PC-3 (cell line): Measurements from ENCODE around the gene TCEA2. TPM values are rescaled to one million over a fixed set of nuclear protein-coding genes. Genes with fewer than 3 reads are reported as not detected.

Experiments
- ATAC-seq: fragments of 200-7000 bp; cut with Tn5 transposase; 2 replicates; pipeline ENCODE4 v1.9.1; 2020; ENCODE audit warnings: mild to moderate bottlenecking, moderate library complexity
- BruUV-seq: library from RNA; stranded (reverse); fragments of 400-500 nt; replicated peaks from 2 replicates; lab custom pipeline; 2021; lab: Mats Ljungman, UMichigan
- CTCF ChIA-PET: fragments of 300-600 bp; sonication (Branson Sonifier 250); formaldehyde crosslinking; loops from one replicate; lab custom pipeline; 2022; ENCODE audit warnings: antibody characterized with exemption; lab: Charles Lee
- POLR2A ChIA-PET: fragments of 300-600 bp; sonication (Branson Sonifier 250); formaldehyde crosslinking; loops from one replicate; lab custom pipeline; 2022; ENCODE audit warnings: antibody characterized with exemption; ENCODE audit not compliant: unreplicated experiment; lab: Charles Lee
- DNase-seq: peaks from one replicate; pipeline ENCODE4 v3.0.0-alpha.2; 2015
- H2AFZ ChIP-seq: fragments of 300-600 bp; sonication (generic); 2 replicates; pipeline ENCODE4 v1.6.0; 2016; ENCODE audit warnings: antibody characterized with exemption, low read length
- H3F3A ChIP-seq: fragments of 300-600 bp; sonication (generic); one replicate; pipeline ENCODE4 v1.6.0; 2017; ENCODE audit warnings: antibody characterized with exemption, low read length, control low read depth, mild to moderate bottlenecking; ENCODE audit not compliant: unreplicated experiment
- H3K27ac ChIP-seq: fragments of 300-600 bp; sonication (generic); 2 replicates; pipeline ENCODE4 v1.5.1; 2016; ENCODE audit warnings: mild to moderate bottlenecking, low read length
- H3K27me3 ChIP-seq: fragments of 300-600 bp; sonication (generic); 2 replicates; pipeline ENCODE4 v1.6.1; 2016; ENCODE audit warnings: low read length, mixed read lengths
- H3K36me3 ChIP-seq: fragments of 300-600 bp; sonication (generic); 2 replicates; pipeline ENCODE4 v1.6.1; 2016; ENCODE audit warnings: low read depth, mixed run types, low read length, mixed read lengths
- H3K4me1 ChIP-seq: fragments of 300-600 bp; sonication (generic); 2 replicates; pipeline ENCODE4 v1.5.1; 2016; ENCODE audit warnings: low read length; ENCODE audit not compliant: insufficient read depth
- H3K4me2 ChIP-seq: fragments of 300-600 bp; sonication (generic); 2 replicates; pipeline ENCODE4 v1.6.0; 2016; ENCODE audit warnings: low read length
- H3K4me3 ChIP-seq: fragments of 300-600 bp; sonication (generic); 2 replicates; pipeline ENCODE4 v1.5.1; 2016; ENCODE audit warnings: mild to moderate bottlenecking, low read length, mixed read lengths
- H3K79me2 ChIP-seq: fragments of 300-600 bp; sonication (generic); 2 replicates; pipeline ENCODE4 v1.6.1; 2017; ENCODE audit warnings: low read length, mixed read lengths
- H3K9ac ChIP-seq: fragments of 300-600 bp; sonication (generic); 2 replicates; pipeline ENCODE4 v1.6.0; 2016; ENCODE audit warnings: mild to moderate bottlenecking, low read length
- H3K9me2 ChIP-seq: fragments of 300-600 bp; sonication (generic); replicated peaks from 2 replicates; pipeline ENCODE4 v1.6.1; 2016; ENCODE audit warnings: mixed run types, low read length, mixed read lengths
- H3K9me3 ChIP-seq: fragments of 300-600 bp; sonication (generic); 2 replicates; pipeline ENCODE4 v1.6.1; 2016; ENCODE audit warnings: low read length, mixed read lengths
- H4K20me1 ChIP-seq: fragments of 300-600 bp; sonication (generic); 2 replicates; pipeline ENCODE4 v1.6.1; 2016; ENCODE audit warnings: low read length, mixed read lengths
- CTCF ChIP-seq: fragments of 300-600 bp; sonication (generic); conservative IDR thresholded peaks from 2 replicates; pipeline ENCODE4 v1.5.1; 2017; ENCODE audit warnings: antibody characterized with exemption, low read depth, mild to moderate bottlenecking, low read length
- EZH2 ChIP-seq: fragments of 300-600 bp; sonication (generic); IDR thresholded peaks from one replicate; pipeline ENCODE4 v1.6.1; 2017; ENCODE audit warnings: antibody characterized with exemption, mild to moderate bottlenecking, low read length; ENCODE audit not compliant: unreplicated experiment
- EZH2phosphoT487 ChIP-seq: fragments of 300-600 bp; sonication (generic); IDR thresholded peaks from 2 replicates; pipeline ENCODE4 v1.6.1; 2018; ENCODE audit warnings: mild to moderate bottlenecking, antibody characterized with exemption, low read length, borderline replicate concordance
- intact Hi-C: fragments of 100-400 bp; cut with micrococcal nuclease; formaldehyde crosslinking; loops from 2 replicates; pipeline ENCODE4 v1.9.0; 2023
- total RNA-seq: library from RNA; depleted of rRNA; stranded (reverse); fragments of >200 nt; gene quantifications from 2 replicates; pipeline ENCODE4 v1.2.3, GENCODE V29; 2014

The TCEA2 gene
- total RNA-seq, 1 experiment from 2014 or later: 19.1 TPM

GRCh38 chr20:64035066-64035932, 27.7 kb upstream of the TCEA2 start:
- no peak for TF ChIP-seq EZH2
- TF ChIP-seq EZH2phosphoT487: no peak
- TF ChIP-seq CTCF: no peak
- Histone ChIP-seq H3K4me2 (no peak overlapping the region), H4K20me1 (no peaks in the 10 kb centered on the region), H3K4me3 (no peak overlapping the region), H3K79me2 (no peaks in the 10 kb centered on the region), H2AFZ (no peak overlapping the region), H3K4me1 (no peaks in the 10 kb centered on the region), H3K27me3 (no peaks in the 10 kb centered on the region), H3K36me3 (peaks cover 9% of the 10 kb centered on the region; the same call in 1 of the 2 replicates), H3K9me3 (no peaks in the 10 kb centered on the region), H3F3A (no peaks in the 10 kb centered on the region), H3K27ac (no peak overlapping the region), H3K9me2 (no peaks in the 10 kb centered on the region), H3K9ac (no peak overlapping the region)
- no TSS peak for BruUV-seq
- POLR2A ChIA-PET: no interaction called here
- intact Hi-C loops: no loop called here
- CTCF ChIA-PET: no interaction called here
- no peak for DNase-seq
- no peak for ATAC-seq

- Histone ChIP-seq H3K79me2 (no peaks in the 10 kb centered on the region), H3K9ac (no peak within 1 kb of the TSS), H3K27me3 (no peaks in the 10 kb centered on the region), H3K27ac (no peak within 1 kb of the TSS), H2AFZ (no peak within 1 kb of the TSS), H3K36me3 (peaks cover 3% of the 10 kb centered on the region; the same call in 1 of the 2 replicates), H3K9me2 (no peaks in the 10 kb centered on the region), H3F3A (no peaks in the 10 kb centered on the region), H3K4me1 (no peaks in the 10 kb centered on the region), H3K4me2 (no peak within 1 kb of the TSS), H3K9me3 (no peaks in the 10 kb centered on the region), H3K4me3 (no peak within 1 kb of the TSS), H4K20me1 (no peaks in the 10 kb centered on the region)
- no peak for TF ChIP-seq EZH2phosphoT487
- no peak for TF ChIP-seq CTCF
- no peak for TF ChIP-seq EZH2
- BruUV-seq: no TSS peak
- DNase-seq (no peak), ATAC-seq (no peak)
- intact Hi-C loops: no loop called here
- ChIA-PET CTCF (no interaction called here), POLR2A (no interaction called here)
Observed at GRCh38 chr20:64035933-64036345, 27.1 kb upstream of the TCEA2 start, which contains the start of gene C20orf204. Gene C20orf204, plus strand, starts transcription at chr20:64036182. Its CDS starts 142 bp downstream, at chr20:64036324.
